ENCODE results near the gene GCLM.

GRCh38 chr1:93846992-93847810, 62.0 kb downstream of the GCLM start:
- TF ChIP-seq CTCF (IDR thresholded peaks at IDR 0.05; ENCODE audit: insufficient read depth, low read length) (no peak), SPI1 (IDR thresholded peaks at IDR 0.05; ENCODE audit: borderline replicate concordance, low read depth) (no peak), GABPA (IDR thresholded peaks at IDR 0.05; ENCODE audit: low read depth) (no peak; the same call in 1 of the 2 replicates), REST (IDR thresholded peaks at IDR 0.05; ENCODE audit: insufficient replicate concordance, low read depth) (no peak), POLR2AphosphoS5 (IDR thresholded peaks at IDR 0.05; ENCODE audit: low read depth) (no peak)

Measured in HL-60 (cell line).